HUDEP-2 (cell line): ENCODE results near the gene F11R.
"Not testable (repeated sequence)": the region's sequence is repeated elsewhere in the genome, so short reads cannot be mapped to it uniquely, and the experiment has no call there.

Source experiments
- DNase-seq, 76 experiments: peaks; one replicate each; lab custom pipeline; 2025; ENCODE audit not compliant: unreplicated experiment in 76 of 76; lab: John Stamatoyannopoulos, UW

F11R gene

GRCh38 chr1:161020509-161021164 lies at the start of gene F11R:
Gene F11R, minus strand, starts transcription at chr1:161021152. Its CDS starts 79 bp downstream, at chr1:161021073.
- peak in 69 of 76 experiments; percentile 15 to 90 (median 64) for DNase-seq

- peak in 1 of 76 experiments; percentile 24 for DNase-seq
Observed at GRCh38 chr1:161069731-161070270, 48.8 kb upstream of the F11R start, which contains the start of gene ARHGAP30. Gene ARHGAP30, minus strand, starts transcription at chr1:161069891. Its CDS starts 267 bp downstream, at chr1:161069624.

- DNase-seq = no peak
Observed at GRCh38 chr1:161069241-161069640, 48.3 kb upstream of the F11R start.

- peak in 18 of 76 experiments; percentile 2 to 36 (median 20) for DNase-seq
Observed at GRCh38 chr1:161068306-161069234, 47.6 kb upstream of the F11R start.

GRCh38 chr1:161066694-161067093 lies 45.7 kb upstream of the F11R start:
- DNase-seq = no peak

GRCh38 chr1:161065681-161066080 lies 44.7 kb upstream of the F11R start:
- not testable (repeated sequence) for DNase-seq

GRCh38 chr1:161063936-161064335 lies 43.0 kb upstream of the F11R start:
- DNase-seq = not testable (repeated sequence)

GRCh38 chr1:161061419-161061818 lies 40.5 kb upstream of the F11R start:
- no peak for DNase-seq

GRCh38 chr1:161059293-161059692 lies 38.3 kb upstream of the F11R start:
- DNase-seq = no peak

- DNase-seq = peak in 2 of 76 experiments; percentile 13
Observed at GRCh38 chr1:161054805-161055204, 33.9 kb upstream of the F11R start.

- no peak for DNase-seq
Observed at GRCh38 chr1:161054232-161054631, 33.3 kb upstream of the F11R start.

- no peak for DNase-seq
Observed at GRCh38 chr1:161052899-161053298, 31.9 kb upstream of the F11R start.

GRCh38 chr1:161051219-161051618 lies 30.3 kb upstream of the F11R start:
- DNase-seq = no peak

GRCh38 chr1:161048949-161049722 lies 28.2 kb upstream of the F11R start:
- DNase-seq = no peak

GRCh38 chr1:161047436-161048420 lies 26.8 kb upstream of the F11R start:
- DNase-seq = no peak

GRCh38 chr1:161046605-161047228 lies 25.8 kb upstream of the F11R start:
- DNase-seq = no peak

GRCh38 chr1:161045736-161046604 lies 25.0 kb upstream of the F11R start, which contains the start of gene USF1:
Gene USF1, minus strand, starts transcription at chr1:161045977. Its CDS starts 2,702 bp downstream, at chr1:161043275.
- peak in 75 of 76 experiments; percentile 14 to 95 (median 87) for DNase-seq
